Mesenchymal stem cell (in vitro differentiated cells and primary cell): ENCODE results near the gene NIN.

Experiments
- DNase-seq: peaks from one replicate; pipeline ENCODE4 v3.0.0-alpha.2; 2013
- H2AFZ ChIP-seq: one replicate; pipeline ENCODE4 v1.6.1; 2013; ENCODE audit warnings: low read depth, mild to moderate bottlenecking, control low read depth, inconsistent platforms, low read length, moderate library complexity
- H2AK5ac ChIP-seq: 2 replicates; pipeline ENCODE4 v1.6.1; 2013; ENCODE audit warnings: low read length, moderate library complexity, mild to moderate bottlenecking, inconsistent platforms; ENCODE audit not compliant: severe bottlenecking
- H2BK120ac ChIP-seq: one replicate; pipeline ENCODE4 v1.6.1; 2013; ENCODE audit warnings: low read depth, mild to moderate bottlenecking, inconsistent platforms, low read length, moderate library complexity
- H2BK12ac ChIP-seq, 2 experiments: one replicate each; pipeline ENCODE4 v1.6.1; 2013; ENCODE audit warnings: inconsistent platforms in 2 of 2, low read length in 2 of 2, mild to moderate bottlenecking in 2 of 2, moderate library complexity in 2 of 2, control low read depth in 1 of 2
- H2BK15ac ChIP-seq: one replicate; pipeline ENCODE4 v1.6.1; 2013; ENCODE audit warnings: mild to moderate bottlenecking, low read depth, inconsistent platforms; ENCODE audit not compliant: poor library complexity, severe bottlenecking
- H2BK5ac ChIP-seq: 2 replicates; pipeline ENCODE4 v1.6.1; 2013; ENCODE audit warnings: low read depth, mild to moderate bottlenecking, low read length, control low read depth, inconsistent platforms; ENCODE audit not compliant: poor library complexity, severe bottlenecking
- H3K14ac ChIP-seq, 2 experiments: one replicate each; pipeline ENCODE4 v1.6.1; 2013; ENCODE audit warnings: inconsistent platforms in 2 of 2, low read length in 2 of 2, control low read depth in 1 of 2, mild to moderate bottlenecking in 1 of 2, moderate library complexity in 1 of 2
- H3K18ac ChIP-seq, 2 experiments: one replicate each; pipeline ENCODE4 v1.6.1; 2013; ENCODE audit warnings: inconsistent platforms in 2 of 2, low read length in 2 of 2, control low read depth in 1 of 2, low read depth in 1 of 2, mild to moderate bottlenecking in 1 of 2
- H3K23ac ChIP-seq, 2 experiments: one replicate each; pipeline ENCODE4 v1.6.1; 2013; ENCODE audit warnings: inconsistent platforms in 2 of 2, low read length in 2 of 2, mild to moderate bottlenecking in 2 of 2, moderate library complexity in 2 of 2, control low read depth in 1 of 2
- H3K27ac ChIP-seq: 2 replicates; pipeline ENCODE4 v1.5.1; 2013; ENCODE audit warnings: mild to moderate bottlenecking, moderate library complexity, low read length, control low read depth, inconsistent platforms; ENCODE audit not compliant: poor library complexity, severe bottlenecking
- H3K27me3 ChIP-seq, 2 experiments: 2 replicates each; pipeline versions ENCODE4 v1.6.1 to v1.7.0; 2013; ENCODE audit warnings: low read length in 2 of 2, mild to moderate bottlenecking in 2 of 2, moderate library complexity in 2 of 2, control low read depth in 1 of 2, inconsistent platforms in 1 of 2; ENCODE audit not compliant: control insufficient read depth in 1 of 2, insufficient read depth in 1 of 2
- H3K36me3 ChIP-seq, 2 experiments: 2 replicates each; pipeline versions ENCODE4 v1.6.1 to v1.7.0; 2013; ENCODE audit warnings: low read length in 2 of 2, control low read depth in 1 of 2, inconsistent platforms in 1 of 2, low read depth in 1 of 2, mild to moderate bottlenecking in 1 of 2; ENCODE audit not compliant: insufficient read depth in 2 of 2, control insufficient read depth in 1 of 2
- H3K4ac ChIP-seq, 2 experiments: one replicate each; pipeline ENCODE4 v1.6.1; 2013; ENCODE audit warnings: inconsistent platforms in 2 of 2, low read length in 2 of 2, mild to moderate bottlenecking in 2 of 2, moderate library complexity in 2 of 2, control low read depth in 1 of 2, low read depth in 1 of 2
- H3K4me1 ChIP-seq: 2 replicates; pipeline ENCODE4 v1.6.1; 2013; ENCODE audit warnings: low read depth, low read length, control low read depth; ENCODE audit not compliant: control insufficient read depth, insufficient read depth
- H3K4me2 ChIP-seq: 2 replicates; pipeline ENCODE4 v1.6.1; 2013; ENCODE audit warnings: low read length, mild to moderate bottlenecking, inconsistent platforms; ENCODE audit not compliant: poor library complexity, severe bottlenecking
- H3K4me3 ChIP-seq, 2 experiments: 2 replicates each; pipeline versions ENCODE4 v1.5.1 to v1.7.0; 2013; ENCODE audit warnings: low read length in 2 of 2, mild to moderate bottlenecking in 2 of 2, control low read depth in 1 of 2, low read depth in 1 of 2; ENCODE audit not compliant: insufficient read depth in 1 of 2
- H3K79me1 ChIP-seq: replicated peaks from 2 replicates; pipeline ENCODE4 v1.6.1; 2013; ENCODE audit warnings: mild to moderate bottlenecking, control low read depth, low read length, inconsistent platforms; ENCODE audit not compliant: poor library complexity, severe bottlenecking
- H3K9ac ChIP-seq: 2 replicates; pipeline ENCODE4 v1.7.0; 2013; ENCODE audit warnings: mild to moderate bottlenecking, low read length, moderate library complexity
- H3K9me3 ChIP-seq: 2 replicates; pipeline ENCODE4 v1.7.0; 2013; ENCODE audit warnings: mild to moderate bottlenecking, low read length; ENCODE audit not compliant: control insufficient read depth
- H4K8ac ChIP-seq: one replicate; pipeline ENCODE4 v1.6.1; 2013; ENCODE audit warnings: inconsistent platforms, mild to moderate bottlenecking, low read length, moderate library complexity
- H4K91ac ChIP-seq: one replicate; pipeline ENCODE4 v1.6.1; 2013; ENCODE audit warnings: mild to moderate bottlenecking, low read length, inconsistent platforms
- WGBS: methylation state at CpG from one replicate; pipeline ENCODE4 v1.1.7; 2013; ENCODE audit warnings: mixed read lengths; 5-methylcytosine and 5-hydroxymethylcytosine counted together

The NIN gene

DNA sequence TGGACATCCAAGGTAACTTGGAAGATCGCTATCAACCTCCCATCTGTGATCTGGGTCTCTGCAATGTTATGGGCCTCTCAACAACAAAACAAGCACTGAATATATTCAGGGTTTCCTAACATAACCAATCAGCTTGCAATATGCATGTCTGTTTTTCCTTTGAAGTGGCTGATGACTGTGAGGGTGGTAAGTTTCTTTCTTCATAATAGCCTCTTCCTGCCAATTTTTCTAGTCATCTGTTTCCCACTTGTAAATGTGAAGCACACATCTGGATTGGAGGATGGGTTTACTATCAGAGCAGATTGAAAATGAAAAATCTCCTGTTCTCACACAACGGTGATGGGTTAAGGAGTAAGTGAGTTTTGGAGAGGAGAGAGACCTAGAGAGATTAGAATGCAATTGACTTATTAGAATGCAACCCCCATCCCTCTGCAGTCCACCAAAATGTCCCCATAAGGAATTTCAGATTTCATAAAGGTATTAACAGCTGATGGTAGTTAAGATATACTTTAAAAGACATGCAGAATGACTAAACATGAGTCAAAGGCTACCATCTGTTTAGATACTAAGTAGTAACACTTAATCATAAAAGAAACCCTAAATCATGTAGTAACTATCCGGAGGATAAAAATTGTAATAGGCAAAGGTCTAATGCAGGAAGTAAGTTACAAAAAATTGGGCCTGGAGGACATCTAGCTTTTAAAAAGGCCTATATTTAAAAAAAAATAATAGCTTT, 104.4 kb downstream of the NIN start:
- Histone ChIP-seq H3K36me3 (peaks cover 8 to 84% of the 10 kb centered on the region in 2 experiments), H3K4me2 (no peak overlapping the region), H3K79me1 (peaks cover 3% of the 10 kb centered on the region), H2BK120ac (no peak overlapping the region), H2BK15ac (no peak overlapping the region), H3K18ac (no peak overlapping the region), H4K8ac (no peak overlapping the region), H3K14ac (no peak overlapping the region), H3K23ac (no peak overlapping the region), H4K91ac (no peak overlapping the region), H2AFZ (no peak overlapping the region), H2BK12ac (no peak overlapping the region), H2BK5ac (no peak overlapping the region), H3K4me1 (no peaks in the 10 kb centered on the region), H2AK5ac (no peak overlapping the region), H3K9ac (peak overlapping the region; percentile 58), H3K27ac (no peak overlapping the region), H3K4me3 (peak overlapping the region in 1 of 2 experiments; percentile 45), H3K27me3 (no peaks in the 10 kb centered on the region), H3K4ac (no peak overlapping the region), H3K9me3 (no peaks in the 10 kb centered on the region)
- DNase-seq = peak; percentile 26
- 100% methylated on average over 1 of the region's 3 CpGs for WGBS

DNA sequence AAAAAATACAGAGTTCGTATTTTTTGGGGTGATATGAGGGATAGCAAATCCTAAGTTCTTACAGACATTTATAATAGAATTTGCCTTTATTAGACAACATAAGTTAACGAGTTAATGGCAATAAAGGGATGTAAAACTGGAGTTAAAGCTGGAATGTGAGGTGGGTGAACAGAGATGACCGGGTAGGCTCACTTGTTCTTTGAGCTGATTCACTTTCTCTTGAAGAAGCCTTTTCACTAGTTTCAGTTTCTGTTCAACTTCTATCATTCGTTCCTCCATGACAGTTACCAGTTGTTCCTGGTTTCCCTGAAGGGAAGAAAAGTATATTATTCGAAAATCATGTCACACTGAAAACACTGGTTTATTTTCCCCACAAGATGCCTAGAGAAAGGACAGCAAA, 105.2 kb downstream of the NIN start:
- no peak overlapping the region for H2BK120ac ChIP-seq
- H3K9ac ChIP-seq = peak overlapping the region; percentile 58

DNA sequence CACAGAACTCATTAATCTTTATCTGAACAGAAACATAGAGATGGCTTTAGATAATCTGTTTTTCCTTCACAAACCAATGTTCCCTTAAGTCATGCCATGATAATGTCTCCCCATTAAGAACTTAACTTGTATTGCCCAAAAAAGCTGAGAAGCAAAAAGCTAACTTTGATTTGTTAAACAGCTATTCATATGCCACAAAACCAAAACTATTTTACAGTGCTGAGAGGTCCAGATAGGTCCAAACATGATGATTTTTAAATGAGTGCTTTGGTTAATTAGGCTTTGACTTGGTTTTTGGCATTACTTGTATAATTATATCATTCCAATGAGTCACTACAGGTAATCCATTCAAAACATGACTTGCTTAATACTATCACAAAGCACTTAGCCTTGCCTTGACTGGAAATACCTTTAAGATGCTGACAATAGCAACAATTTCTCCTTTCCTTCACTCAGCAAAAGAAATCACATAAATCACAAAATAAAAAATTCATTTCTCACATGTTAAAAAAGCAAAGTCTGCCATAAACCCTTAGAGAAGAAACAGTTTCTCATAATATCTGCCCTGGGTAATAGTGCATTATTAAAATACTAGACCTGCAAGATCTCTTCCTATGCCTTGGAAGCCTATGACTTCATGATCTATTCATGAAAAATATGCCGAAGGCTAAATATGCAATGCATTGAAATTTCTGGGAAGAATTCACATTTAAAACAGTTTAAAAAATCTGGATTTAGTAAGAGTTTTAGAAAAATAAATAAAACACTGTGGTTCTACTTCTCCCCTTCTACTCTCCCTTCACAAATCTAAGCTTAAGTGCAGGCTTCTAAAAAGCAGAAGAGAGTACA, 110.8 kb downstream of the NIN start:
- DNase-seq = no peak
- Histone ChIP-seq H3K4me2 (no peak overlapping the region), H2AK5ac (no peak overlapping the region), H4K91ac (no peak overlapping the region), H3K4me3 (no peak overlapping the region), H3K79me1 (no peaks in the 10 kb centered on the region), H2AFZ (no peak overlapping the region), H3K9me3 (no peaks in the 10 kb centered on the region), H2BK120ac (no peak overlapping the region), H3K27me3 (no peaks in the 10 kb centered on the region), H3K4ac (no peak overlapping the region), H3K23ac (no peak overlapping the region), H3K14ac (no peak overlapping the region), H4K8ac (no peak overlapping the region), H3K18ac (no peak overlapping the region), H2BK15ac (no peak overlapping the region), H3K9ac (no peak overlapping the region), H2BK12ac (no peak overlapping the region), H2BK5ac (no peak overlapping the region), H3K36me3 (peaks cover 0 to 48% of the 10 kb centered on the region in 2 experiments), H3K4me1 (no peaks in the 10 kb centered on the region), H3K27ac (no peak overlapping the region)
- WGBS = no CpG with 5 or more reads among the region's 1 CpG

More for the DNA sequence above, 105.2 kb downstream of the NIN start:
- no peak overlapping the region for H2BK5ac ChIP-seq
- H3K14ac ChIP-seq = no peak overlapping the region
- no peak overlapping the region for H2AFZ ChIP-seq
- no peak for DNase-seq
- H3K4me3 ChIP-seq = peak overlapping the region in 1 of 2 experiments; percentile 45
- H4K91ac ChIP-seq = no peak overlapping the region
- H3K36me3 ChIP-seq = peaks cover 8 to 85% of the 10 kb centered on the region in 2 experiments
- H3K4ac ChIP-seq = no peak overlapping the region
- no peak overlapping the region for H2BK15ac ChIP-seq
- no peak overlapping the region for H4K8ac ChIP-seq
- no peak overlapping the region for H2AK5ac ChIP-seq
- H3K4me1 ChIP-seq = no peaks in the 10 kb centered on the region
- no peak overlapping the region for H3K27ac ChIP-seq
- H3K9me3 ChIP-seq = no peaks in the 10 kb centered on the region
- H2BK12ac ChIP-seq = no peak overlapping the region
- H3K27me3 ChIP-seq = no peaks in the 10 kb centered on the region
- H3K18ac ChIP-seq = no peak overlapping the region
- peaks cover 3% of the 10 kb centered on the region for H3K79me1 ChIP-seq
- no peak overlapping the region for H3K23ac ChIP-seq
- WGBS = 50% methylated on average over 2 of the region's 5 CpGs
- no peak overlapping the region for H3K4me2 ChIP-seq

DNA sequence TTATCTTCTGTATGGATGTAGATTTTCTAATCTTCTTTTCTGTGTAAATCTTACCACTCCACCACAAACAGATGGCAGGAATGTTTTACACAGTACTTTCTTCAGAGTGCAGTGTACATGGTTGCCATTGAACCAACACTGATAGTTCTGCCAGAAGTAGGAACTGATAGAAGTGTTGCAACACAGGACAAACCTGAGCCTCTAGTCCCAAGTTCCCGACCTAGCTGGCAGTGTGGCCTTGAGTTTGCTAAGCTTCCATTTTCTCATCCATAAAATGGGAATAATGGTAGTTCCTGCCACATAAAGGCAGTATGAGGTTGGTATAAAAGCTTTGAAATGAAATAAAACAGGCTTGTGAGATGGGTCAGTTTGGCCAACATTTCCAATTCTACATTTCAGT, 112.0 kb downstream of the NIN start:
- Histone ChIP-seq H2BK12ac (no peak overlapping the region), H3K9me3 (no peaks in the 10 kb centered on the region), H3K4me1 (no peaks in the 10 kb centered on the region), H4K91ac (no peak overlapping the region), H4K8ac (no peak overlapping the region), H2BK5ac (no peak overlapping the region), H2BK15ac (no peak overlapping the region), H3K79me1 (no peaks in the 10 kb centered on the region), H2BK120ac (no peak overlapping the region), H3K27me3 (no peaks in the 10 kb centered on the region), H3K18ac (no peak overlapping the region), H2AFZ (no peak overlapping the region), H3K4ac (no peak overlapping the region), H3K4me3 (no peak overlapping the region), H3K4me2 (no peak overlapping the region), H3K23ac (no peak overlapping the region), H3K9ac (no peak overlapping the region), H2AK5ac (no peak overlapping the region), H3K14ac (no peak overlapping the region), H3K27ac (no peak overlapping the region), H3K36me3 (peaks cover 0 to 36% of the 10 kb centered on the region in 2 experiments)
- no peak for DNase-seq
- 100% methylated on average over 1 of the region's 1 CpG for WGBS
